Neuronal stem cell (in vitro differentiated cells): Measurements from ENCODE around the gene USHBP1.

Experiments used
- DNase-seq: peaks from one replicate; pipeline ENCODE4 v3.0.0-alpha.2; 2013; ENCODE audit warnings: low spot score
- H2AFZ ChIP-seq: one replicate; pipeline ENCODE4 v1.6.1; 2013; ENCODE audit warnings: mild to moderate bottlenecking, low read length, inconsistent platforms
- H2AK5ac ChIP-seq: 2 replicates; pipeline ENCODE4 v1.6.1; 2013; ENCODE audit warnings: low read depth, mild to moderate bottlenecking, inconsistent platforms, low read length, moderate library complexity, mixed read lengths
- H2BK120ac ChIP-seq: 2 replicates; pipeline ENCODE4 v1.6.1; 2013; ENCODE audit warnings: low read depth, mild to moderate bottlenecking, inconsistent platforms, low read length, moderate library complexity, mixed read lengths
- H2BK12ac ChIP-seq: one replicate; pipeline ENCODE4 v1.6.1; 2013; ENCODE audit warnings: low read length, inconsistent platforms
- H2BK15ac ChIP-seq: 2 replicates; pipeline ENCODE4 v1.6.1; 2013; ENCODE audit warnings: mild to moderate bottlenecking, low read length, inconsistent platforms, mixed read lengths
- H2BK5ac ChIP-seq: one replicate; pipeline ENCODE4 v1.6.1; 2013; ENCODE audit warnings: inconsistent platforms, mild to moderate bottlenecking, low read length, moderate library complexity
- H3K14ac ChIP-seq: one replicate; pipeline ENCODE4 v1.6.1; 2013; ENCODE audit warnings: low read length, inconsistent platforms
- H3K18ac ChIP-seq: 2 replicates; pipeline ENCODE4 v1.6.1; 2013; ENCODE audit warnings: low read length, inconsistent platforms
- H3K23ac ChIP-seq: 2 replicates; pipeline ENCODE4 v1.6.1; 2013; ENCODE audit warnings: low read depth, mild to moderate bottlenecking, mixed read lengths, low read length, inconsistent platforms; ENCODE audit not compliant: poor library complexity
- H3K27ac ChIP-seq: replicated peaks from 3 replicates; pipeline ENCODE4 v1.5.1; 2013; ENCODE audit warnings: low read length, inconsistent platforms
- H3K27me3 ChIP-seq, 3 experiments: 2 replicates each; pipeline ENCODE4 v1.6.1; 2013; ENCODE audit warnings: low read length in 3 of 3, mild to moderate bottlenecking in 2 of 3, inconsistent platforms in 1 of 3, low read depth in 1 of 3, mixed read lengths in 1 of 3, moderate library complexity in 1 of 3; ENCODE audit not compliant: control insufficient read depth in 3 of 3, insufficient read depth in 3 of 3
- H3K36me3 ChIP-seq, 2 donors: replicated peaks in 1 of 2; 2 replicates each; pipeline ENCODE4 v1.6.1; 2013; ENCODE audit warnings: low read length in 2 of 2; ENCODE audit not compliant: control insufficient read depth in 2 of 2, insufficient read depth in 2 of 2
- H3K4ac ChIP-seq: 2 replicates; pipeline ENCODE4 v1.6.1; 2013; ENCODE audit warnings: inconsistent platforms, mild to moderate bottlenecking, low read length, moderate library complexity
- H3K4me1 ChIP-seq, 2 donors: 1 replicate in 1 of 2; 2 replicates in 1 of 2; pipeline ENCODE4 v1.6.1; 2013; ENCODE audit warnings: low read length in 2 of 2, low read depth in 1 of 2; ENCODE audit not compliant: control insufficient read depth in 2 of 2, insufficient read depth in 1 of 2
- H3K4me2 ChIP-seq: one replicate; pipeline ENCODE4 v1.6.1; 2013; ENCODE audit warnings: mild to moderate bottlenecking, low read length, inconsistent platforms; ENCODE audit not compliant: insufficient read depth, poor library complexity, severe bottlenecking
- H3K4me3 ChIP-seq, 2 donors: 2 replicates each; pipeline ENCODE4 v1.5.1; 2013; ENCODE audit warnings: low read length in 2 of 2, mild to moderate bottlenecking in 2 of 2, inconsistent platforms in 1 of 2, moderate library complexity in 1 of 2
- H3K79me1 ChIP-seq: one replicate; pipeline ENCODE4 v1.6.1; 2013; ENCODE audit warnings: low read depth, mild to moderate bottlenecking, inconsistent platforms, low read length, moderate library complexity
- H3K9ac ChIP-seq: one replicate; pipeline ENCODE4 v1.6.1; 2013; ENCODE audit warnings: mild to moderate bottlenecking, low read depth, low read length, inconsistent platforms; ENCODE audit not compliant: poor library complexity
- H3K9me3 ChIP-seq, 2 donors: replicated peaks in 1 of 2; 2 replicates each; pipeline versions ENCODE3 to v1.6.1; 2013; ENCODE audit warnings: low read length in 2 of 2, mild to moderate bottlenecking in 2 of 2, inconsistent platforms in 1 of 2, low read depth in 1 of 2, mixed read lengths in 1 of 2, moderate library complexity in 1 of 2; ENCODE audit not compliant: control insufficient read depth in 2 of 2, insufficient read depth in 1 of 2
- H4K8ac ChIP-seq: one replicate; pipeline ENCODE4 v1.6.1; 2013; ENCODE audit warnings: low read depth, mild to moderate bottlenecking, inconsistent platforms, low read length, moderate library complexity
- H4K91ac ChIP-seq: one replicate; pipeline ENCODE4 v1.6.1; 2013; ENCODE audit warnings: low read length, low read depth, mild to moderate bottlenecking, inconsistent platforms; ENCODE audit not compliant: poor library complexity
- WGBS, 2 donors: extraction: QIAGEN DNeasy Blood & Tissue Kit; methylation state at CpG; one replicate each; pipeline ENCODE4 v1.1.7; 2013; ENCODE audit warnings: missing lambda C conversion rate in 2 of 2, mixed read lengths in 1 of 2; ENCODE audit not compliant: insufficient read length in 2 of 2, insufficient replicate concordance in 1 of 2; ENCODE audit errors: extremely low coverage in 2 of 2; 5-methylcytosine and 5-hydroxymethylcytosine counted together

USHBP1 gene

GRCh38 chr19:17243211-17243829 is 21.2 kb downstream of the USHBP1 start:
- Histone ChIP-seq H2AK5ac (peak overlapping the region; percentile 61), H3K9me3 (no peaks in the 10 kb centered on the region), H2AFZ (no peak overlapping the region), H3K18ac (peak overlapping the region; percentile 20), H4K8ac (no peak overlapping the region), H3K4me1 (peaks cover 25 to 38% of the 10 kb centered on the region in 2 donors), H3K27ac (no peak overlapping the region), H2BK12ac (no peak overlapping the region), H3K27me3 (no peaks in the 10 kb centered on the region), H3K14ac (no peak overlapping the region), H3K23ac (no peak overlapping the region), H3K36me3 (peaks cover 3 to 26% of the 10 kb centered on the region in 2 donors), H3K9ac (no peak overlapping the region), H2BK5ac (no peak overlapping the region), H3K4me2 (peak overlapping the region; percentile 97), H3K4ac (no peak overlapping the region), H2BK15ac (no peak overlapping the region), H2BK120ac (no peak overlapping the region), H3K4me3 (peak overlapping the region; percentile 91 to 92), H3K79me1 (peaks cover 18% of the 10 kb centered on the region), H4K91ac (no peak overlapping the region)
- DNase-seq: no peak
- WGBS, 2 donors: no CpG with 5 or more reads among the region's 8 CpGs

- H3K9ac ChIP-seq: peak overlapping the region; percentile 57
- H3K9me3 ChIP-seq: no peaks in the 10 kb centered on the region
- H2AFZ ChIP-seq: no peak overlapping the region
- H3K4ac ChIP-seq: no peak overlapping the region
- no peak overlapping the region for H3K23ac ChIP-seq
- no peak for DNase-seq
- no peak overlapping the region for H3K27ac ChIP-seq
- no peaks in the 10 kb centered on the region for H3K27me3 ChIP-seq
- H3K18ac ChIP-seq: peak overlapping the region; percentile 2
- peak overlapping the region in 1 of 2 donors; percentile 92 for H3K4me3 ChIP-seq
- H4K91ac ChIP-seq: no peak overlapping the region
- no peak overlapping the region for H2BK120ac ChIP-seq
- no peak overlapping the region for H2BK5ac ChIP-seq
- H4K8ac ChIP-seq: no peak overlapping the region
- H3K14ac ChIP-seq: no peak overlapping the region
- H2BK15ac ChIP-seq: no peak overlapping the region
- no peak overlapping the region for H2BK12ac ChIP-seq
- H3K79me1 ChIP-seq: peaks cover 18% of the 10 kb centered on the region
- H3K36me3 ChIP-seq: peaks cover 6 to 33% of the 10 kb centered on the region in 2 donors
- WGBS, 2 donors: no CpG with 5 or more reads among the region's 8 CpGs
- H3K4me2 ChIP-seq: no peak overlapping the region
- peaks cover 18 to 31% of the 10 kb centered on the region in 2 donors for H3K4me1 ChIP-seq
- no peak overlapping the region for H2AK5ac ChIP-seq
Measured at GRCh38 chr19:17242431-17243208, 21.9 kb downstream of the USHBP1 start.

- peaks cover 6 to 42% of the 10 kb centered on the region in 2 donors for H3K36me3 ChIP-seq
- WGBS, 2 donors: no CpG with 5 or more reads among the region's 6 CpGs
- DNase-seq: no peak
- H4K8ac ChIP-seq: no peak overlapping the region
- no peak overlapping the region for H2AFZ ChIP-seq
- peaks cover 13 to 26% of the 10 kb centered on the region in 2 donors for H3K4me1 ChIP-seq
- H3K4ac ChIP-seq: no peak overlapping the region
- H3K4me3 ChIP-seq: no peak overlapping the region
- no peak overlapping the region for H2BK5ac ChIP-seq
- no peak overlapping the region for H2BK15ac ChIP-seq
- H2BK12ac ChIP-seq: no peak overlapping the region
- H3K79me1 ChIP-seq: peaks cover 16% of the 10 kb centered on the region
- no peak overlapping the region for H3K14ac ChIP-seq
- H2BK120ac ChIP-seq: no peak overlapping the region
- H3K4me2 ChIP-seq: no peak overlapping the region
- H3K18ac ChIP-seq: no peak overlapping the region
- no peak overlapping the region for H3K23ac ChIP-seq
- H4K91ac ChIP-seq: no peak overlapping the region
- no peak overlapping the region for H3K9ac ChIP-seq
- no peaks in the 10 kb centered on the region for H3K9me3 ChIP-seq
- H3K27ac ChIP-seq: no peak overlapping the region
- no peaks in the 10 kb centered on the region for H3K27me3 ChIP-seq
- H2AK5ac ChIP-seq: peak overlapping the region; percentile 75
Measured at GRCh38 chr19:17240826-17241399, 23.6 kb downstream of the USHBP1 start.
